ENCODE results near the gene TIMM44. TPM values are rescaled to one million over a fixed set of nuclear protein-coding genes. Genes with fewer than 3 reads are reported as not detected.

TIMM44 gene
- total RNA-seq, 1 donor from 2014 or later: 63.6 TPM

GRCh38 chr19:7883105-7883504, 60.4 kb downstream of the TIMM44 start:
- no peak for DNase-seq (ENCODE audit: extremely low read depth, low read depth, low spot score)

- no peak for DNase-seq (ENCODE audit: extremely low read depth, low read depth, low spot score)
Observed at GRCh38 chr19:7881910-7882309, 61.6 kb downstream of the TIMM44 start.

GRCh38 chr19:7879836-7880235, 63.6 kb downstream of the TIMM44 start:
- no peak for DNase-seq (ENCODE audit: extremely low read depth, low read depth, low spot score)

GRCh38 chr19:7879111-7879807, 64.2 kb downstream of the TIMM44 start:
- no peak for DNase-seq (ENCODE audit: extremely low read depth, low read depth, low spot score)

- no peak for DNase-seq (ENCODE audit: extremely low read depth, low read depth, low spot score)
Observed at GRCh38 chr19:7877249-7877836, 66.1 kb downstream of the TIMM44 start.

Other genes with a start within 250 kb of the TIMM44 start
- not detected in 2 replicates for gene FCER2, start 241.5 kb downstream of the TIMM44 start, total RNA-seq
- not detected in 2 replicates for gene CLEC4G, start 211.6 kb downstream of the TIMM44 start, total RNA-seq
- gene CD209, start 196.1 kb downstream of the TIMM44 start, total RNA-seq: not detected in 2 replicates
- 0.19 and 0.64 TPM in 2 replicates for gene CLEC4M, start 180.4 kb downstream of the TIMM44 start, total RNA-seq
- 27.1 and 32.1 TPM in 2 replicates for gene EVI5L, start 113.4 kb downstream of the TIMM44 start, total RNA-seq
- not detected in 2 replicates for gene PRR36, start 69.3 kb downstream of the TIMM44 start, total RNA-seq
- 2.8 and 3.0 TPM in 2 replicates for gene LRRC8E, start 55.2 kb downstream of the TIMM44 start, total RNA-seq
- gene MAP2K7, start 39.8 kb downstream of the TIMM44 start, total RNA-seq: 10.6 and 16.5 TPM in 2 replicates
- 0.76 and 1.7 TPM in 2 replicates for gene TGFBR3L, start 28.8 kb downstream of the TIMM44 start, total RNA-seq
- 32.6 and 37.7 TPM in 2 replicates for gene SNAPC2, start 23.3 kb downstream of the TIMM44 start, total RNA-seq
- gene CTXN1, start 17.5 kb downstream of the TIMM44 start, total RNA-seq: 47.1 and 50.5 TPM in 2 replicates
- 57.1 and 76.3 TPM in 2 replicates for gene ELAVL1, start 62.0 kb upstream of the TIMM44 start, total RNA-seq
- gene CCL25, start 109.1 kb upstream of the TIMM44 start, total RNA-seq: not detected in 2 replicates
- gene FBN3, start 205.9 kb upstream of the TIMM44 start, total RNA-seq: not detected in 2 replicates

Data from glomerular endothelial cell (primary cell).